Mesenchymal stem cell (in vitro differentiated cells and primary cell): ENCODE results near the gene GTPBP3.

ENCODE experiments used
- DNase-seq: peaks from one replicate; pipeline ENCODE4 v3.0.0-alpha.2; 2013
- H2AFZ ChIP-seq: one replicate; pipeline ENCODE4 v1.6.1; 2013; ENCODE audit warnings: low read depth, mild to moderate bottlenecking, control low read depth, inconsistent platforms, low read length, moderate library complexity
- H2AK5ac ChIP-seq: 2 replicates; pipeline ENCODE4 v1.6.1; 2013; ENCODE audit warnings: low read length, moderate library complexity, mild to moderate bottlenecking, inconsistent platforms; ENCODE audit not compliant: severe bottlenecking
- H2BK120ac ChIP-seq: one replicate; pipeline ENCODE4 v1.6.1; 2013; ENCODE audit warnings: low read depth, mild to moderate bottlenecking, inconsistent platforms, low read length, moderate library complexity
- H2BK12ac ChIP-seq, 2 experiments: one replicate each; pipeline ENCODE4 v1.6.1; 2013; ENCODE audit warnings: inconsistent platforms in 2 of 2, low read length in 2 of 2, mild to moderate bottlenecking in 2 of 2, moderate library complexity in 2 of 2, control low read depth in 1 of 2
- H2BK15ac ChIP-seq: one replicate; pipeline ENCODE4 v1.6.1; 2013; ENCODE audit warnings: mild to moderate bottlenecking, low read depth, inconsistent platforms; ENCODE audit not compliant: poor library complexity, severe bottlenecking
- H2BK5ac ChIP-seq: 2 replicates; pipeline ENCODE4 v1.6.1; 2013; ENCODE audit warnings: low read depth, mild to moderate bottlenecking, low read length, control low read depth, inconsistent platforms; ENCODE audit not compliant: poor library complexity, severe bottlenecking
- H3K14ac ChIP-seq, 2 experiments: one replicate each; pipeline ENCODE4 v1.6.1; 2013; ENCODE audit warnings: inconsistent platforms in 2 of 2, low read length in 2 of 2, control low read depth in 1 of 2, mild to moderate bottlenecking in 1 of 2, moderate library complexity in 1 of 2
- H3K18ac ChIP-seq, 2 experiments: one replicate each; pipeline ENCODE4 v1.6.1; 2013; ENCODE audit warnings: inconsistent platforms in 2 of 2, low read length in 2 of 2, control low read depth in 1 of 2, low read depth in 1 of 2, mild to moderate bottlenecking in 1 of 2
- H3K23ac ChIP-seq, 2 experiments: one replicate each; pipeline ENCODE4 v1.6.1; 2013; ENCODE audit warnings: inconsistent platforms in 2 of 2, low read length in 2 of 2, mild to moderate bottlenecking in 2 of 2, moderate library complexity in 2 of 2, control low read depth in 1 of 2
- H3K27ac ChIP-seq: 2 replicates; pipeline ENCODE4 v1.5.1; 2013; ENCODE audit warnings: mild to moderate bottlenecking, moderate library complexity, low read length, control low read depth, inconsistent platforms; ENCODE audit not compliant: poor library complexity, severe bottlenecking
- H3K27me3 ChIP-seq, 2 experiments: 2 replicates each; pipeline versions ENCODE4 v1.6.1 to v1.7.0; 2013; ENCODE audit warnings: low read length in 2 of 2, mild to moderate bottlenecking in 2 of 2, moderate library complexity in 2 of 2, control low read depth in 1 of 2, inconsistent platforms in 1 of 2; ENCODE audit not compliant: control insufficient read depth in 1 of 2, insufficient read depth in 1 of 2
- H3K36me3 ChIP-seq, 2 experiments: 2 replicates each; pipeline versions ENCODE4 v1.6.1 to v1.7.0; 2013; ENCODE audit warnings: low read length in 2 of 2, control low read depth in 1 of 2, inconsistent platforms in 1 of 2, low read depth in 1 of 2, mild to moderate bottlenecking in 1 of 2; ENCODE audit not compliant: insufficient read depth in 2 of 2, control insufficient read depth in 1 of 2
- H3K4ac ChIP-seq, 2 experiments: one replicate each; pipeline ENCODE4 v1.6.1; 2013; ENCODE audit warnings: inconsistent platforms in 2 of 2, low read length in 2 of 2, mild to moderate bottlenecking in 2 of 2, moderate library complexity in 2 of 2, control low read depth in 1 of 2, low read depth in 1 of 2
- H3K4me1 ChIP-seq: 2 replicates; pipeline ENCODE4 v1.6.1; 2013; ENCODE audit warnings: low read depth, low read length, control low read depth; ENCODE audit not compliant: control insufficient read depth, insufficient read depth
- H3K4me2 ChIP-seq: 2 replicates; pipeline ENCODE4 v1.6.1; 2013; ENCODE audit warnings: low read length, mild to moderate bottlenecking, inconsistent platforms; ENCODE audit not compliant: poor library complexity, severe bottlenecking
- H3K4me3 ChIP-seq, 2 experiments: 2 replicates each; pipeline versions ENCODE4 v1.5.1 to v1.7.0; 2013; ENCODE audit warnings: low read length in 2 of 2, mild to moderate bottlenecking in 2 of 2, control low read depth in 1 of 2, low read depth in 1 of 2; ENCODE audit not compliant: insufficient read depth in 1 of 2
- H3K79me1 ChIP-seq: replicated peaks from 2 replicates; pipeline ENCODE4 v1.6.1; 2013; ENCODE audit warnings: mild to moderate bottlenecking, control low read depth, low read length, inconsistent platforms; ENCODE audit not compliant: poor library complexity, severe bottlenecking
- H3K9ac ChIP-seq: 2 replicates; pipeline ENCODE4 v1.7.0; 2013; ENCODE audit warnings: mild to moderate bottlenecking, low read length, moderate library complexity
- H3K9me3 ChIP-seq: 2 replicates; pipeline ENCODE4 v1.7.0; 2013; ENCODE audit warnings: mild to moderate bottlenecking, low read length; ENCODE audit not compliant: control insufficient read depth
- H4K8ac ChIP-seq: one replicate; pipeline ENCODE4 v1.6.1; 2013; ENCODE audit warnings: inconsistent platforms, mild to moderate bottlenecking, low read length, moderate library complexity
- H4K91ac ChIP-seq: one replicate; pipeline ENCODE4 v1.6.1; 2013; ENCODE audit warnings: mild to moderate bottlenecking, low read length, inconsistent platforms
- WGBS: methylation state at CpG from one replicate; pipeline ENCODE4 v1.1.7; 2013; ENCODE audit warnings: mixed read lengths; 5-methylcytosine and 5-hydroxymethylcytosine counted together

The GTPBP3 gene

GRCh38 chr19:17306285-17306714, 31.1 kb upstream of the GTPBP3 start:
- Histone ChIP-seq H2BK120ac (peak overlapping the region; percentile 27), H4K91ac (peak overlapping the region; percentile 96), H3K4me3 (peak overlapping the region; percentile 80 to 95), H3K4me1 (peaks cover 42% of the 10 kb centered on the region), H3K9ac (peak overlapping the region; percentile 94), H3K27ac (peak overlapping the region; percentile 91), H3K14ac (peak overlapping the region in 1 of 2 experiments; percentile 9), H2BK15ac (peak overlapping the region; percentile 95), H4K8ac (peak overlapping the region; percentile 83), H3K79me1 (peaks cover 23% of the 10 kb centered on the region), H3K4ac (peak overlapping the region; percentile 56 to 82), H2BK12ac (peak overlapping the region in 1 of 2 experiments; percentile 10), H2BK5ac (no peak overlapping the region), H3K23ac (peak overlapping the region; percentile 64 to 98), H3K9me3 (no peaks in the 10 kb centered on the region), H2AFZ (peak overlapping the region; percentile 80), H3K36me3 (peaks cover 0 to 8% of the 10 kb centered on the region in 2 experiments), H2AK5ac (no peak overlapping the region), H3K4me2 (peak overlapping the region; percentile 78), H3K27me3 (no peaks in the 10 kb centered on the region), H3K18ac (peak overlapping the region; percentile 90 to 96)
- WGBS, result 11% methylated on average over 26 of the region's 28 CpGs
- DNase-seq, result no peak

GRCh38 chr19:17307876-17308377, 29.4 kb upstream of the GTPBP3 start:
- Histone ChIP-seq H3K27me3 (no peaks in the 10 kb centered on the region), H2BK15ac (no peak overlapping the region), H3K9me3 (no peaks in the 10 kb centered on the region), H3K4ac (no peak overlapping the region), H2BK12ac (peak overlapping the region in 1 of 2 experiments; percentile 45), H3K9ac (no peak overlapping the region), H4K8ac (no peak overlapping the region), H3K4me1 (peaks cover 48% of the 10 kb centered on the region), H3K4me3 (no peak overlapping the region), H3K18ac (no peak overlapping the region), H3K14ac (no peak overlapping the region), H3K79me1 (peaks cover 13% of the 10 kb centered on the region), H2BK120ac (no peak overlapping the region), H3K23ac (no peak overlapping the region), H2AFZ (no peak overlapping the region), H3K4me2 (no peak overlapping the region), H2BK5ac (no peak overlapping the region), H2AK5ac (no peak overlapping the region), H3K36me3 (peaks cover 0 to 9% of the 10 kb centered on the region in 2 experiments), H4K91ac (no peak overlapping the region), H3K27ac (no peak overlapping the region)
- no peak for DNase-seq
- 91% methylated on average over 8 of the region's 8 CpGs for WGBS

GRCh38 chr19:17309198-17309964, 28.0 kb upstream of the GTPBP3 start, which contains the start of gene DDA1:
DDA1 (plus strand) TSS chr19:17309563; CDS start chr19:17309655, 92 bp downstream.
- Histone ChIP-seq H2AFZ (no peak within 1 kb of the TSS), H2BK12ac (peak within 1 kb of the TSS in 1 of 2 experiments; percentile 24), H3K4me1 (peaks cover 41% of the 10 kb centered on the region), H3K4ac (peak within 1 kb of the TSS; percentile 64 to 99), H2BK5ac (peak within 1 kb of the TSS; percentile 4), H3K9me3 (no peaks in the 10 kb centered on the region), H2BK15ac (peak within 1 kb of the TSS; percentile 86), H3K36me3 (peaks cover 9 to 22% of the 10 kb centered on the region in 2 experiments), H2BK120ac (peak within 1 kb of the TSS; percentile 84), H3K9ac (peak within 1 kb of the TSS; percentile 97), H3K18ac (peak within 1 kb of the TSS; percentile 89 to 95), H4K8ac (peak within 1 kb of the TSS; percentile 93), H4K91ac (peak within 1 kb of the TSS; percentile 92), H3K27ac (peak within 1 kb of the TSS; percentile 38), H2AK5ac (peak within 1 kb of the TSS; percentile 31), H3K14ac (peak within 1 kb of the TSS; percentile 71 to 79), H3K27me3 (no peaks in the 10 kb centered on the region), H3K23ac (no peak within 1 kb of the TSS), H3K79me1 (peaks cover 23% of the 10 kb centered on the region), H3K4me3 (peak within 1 kb of the TSS; percentile 85 to 93), H3K4me2 (peak within 1 kb of the TSS; percentile 82)
- WGBS, result under 1% methylated on average over 40 of the region's 46 CpGs
- peak; percentile 100 for DNase-seq

GRCh38 chr19:17309965-17310461, 27.3 kb upstream of the GTPBP3 start:
- no peak for DNase-seq
- H3K4me2 ChIP-seq, result peak overlapping the region; percentile 82
- H3K4ac ChIP-seq, result peak overlapping the region; percentile 64 to 99
- H2BK12ac ChIP-seq, result no peak overlapping the region
- peak overlapping the region; percentile 89 to 95 for H3K18ac ChIP-seq
- H3K4me3 ChIP-seq, result peak overlapping the region; percentile 85 to 93
- H4K8ac ChIP-seq, result peak overlapping the region; percentile 93
- peak overlapping the region; percentile 97 for H3K9ac ChIP-seq
- H3K27me3 ChIP-seq, result no peaks in the 10 kb centered on the region
- H2AK5ac ChIP-seq, result peak overlapping the region; percentile 31
- peaks cover 27% of the 10 kb centered on the region for H3K79me1 ChIP-seq
- no peaks in the 10 kb centered on the region for H3K9me3 ChIP-seq
- H3K4me1 ChIP-seq, result peaks cover 35% of the 10 kb centered on the region
- no peak overlapping the region for H2AFZ ChIP-seq
- no peak overlapping the region for H2BK120ac ChIP-seq
- no peak overlapping the region for H4K91ac ChIP-seq
- H2BK5ac ChIP-seq, result peak overlapping the region; percentile 4
- peak overlapping the region; percentile 71 to 79 for H3K14ac ChIP-seq
- WGBS, result 8% methylated on average over 18 of the region's 23 CpGs
- peaks cover 15 to 27% of the 10 kb centered on the region in 2 experiments for H3K36me3 ChIP-seq
- no peak overlapping the region for H2BK15ac ChIP-seq
- H3K27ac ChIP-seq, result peak overlapping the region; percentile 38
- H3K23ac ChIP-seq, result no peak overlapping the region
